Left ventricle myocardium inferior (tissue), 1 donor: ENCODE measurements around the gene TIAM2. TPM values are rescaled to one million over a fixed set of nuclear protein-coding genes. Genes with fewer than 3 reads are reported as not detected.

Experiments
- DNase-seq: peaks from one replicate; pipeline ENCODE4 v3.0.0-alpha.2; 2020
- H3K27ac ChIP-seq: fragments of 200-600 bp; replicated peaks from 2 replicates; pipeline ENCODE4 v1.8.0; 2021
- H3K27me3 ChIP-seq: fragments of 200-600 bp; 2 replicates; pipeline ENCODE4 v1.8.0; 2021; ENCODE audit warnings: low read depth
- H3K36me3 ChIP-seq: fragments of 200-600 bp; 2 replicates; pipeline ENCODE4 v1.8.0; 2021
- H3K4me1 ChIP-seq: fragments of 200-600 bp; 2 replicates; pipeline ENCODE4 v1.8.0; 2021
- H3K4me3 ChIP-seq: fragments of 200-600 bp; 2 replicates; pipeline ENCODE4 v1.8.0; 2021; ENCODE audit warnings: mild to moderate bottlenecking, moderate library complexity
- H3K9me3 ChIP-seq: fragments of 200-600 bp; replicated peaks from 2 replicates; pipeline ENCODE4 v1.8.0; 2021
- CTCF ChIP-seq: fragments of 200-600 bp; IDR thresholded peaks from 2 replicates; pipeline ENCODE4 v1.8.0; 2021; ENCODE audit warnings: antibody characterized with exemption, mild to moderate bottlenecking, borderline replicate concordance
- intact Hi-C: fragments of 100-400 bp; cut with micrococcal nuclease; formaldehyde crosslinking; loops from one replicate; pipeline ENCODE4 v1.11.0; 2022
- total RNA-seq: library from RNA; stranded (reverse); fragmentation: NEBNext Ultra II Directional; extraction: Animal tissue kit (Norgen Biotek cat#: 25700); gene quantifications from one replicate; pipeline ENCODE4 v1.2.1, GENCODE V29; 2021
- donor health status: DM: no; HTN: yes; CAD: no; lungs with severe emphysema.

TIAM2 gene
- total RNA-seq, 1 donor from 2014 or later = 12.0 TPM

- Histone ChIP-seq H3K27me3 (no peaks in the 10 kb centered on the region), H3K36me3 (no peaks in the 10 kb centered on the region), H3K4me1 (no peaks in the 10 kb centered on the region), H3K9me3 (no peaks in the 10 kb centered on the region), H3K27ac (no peak overlapping the region), H3K4me3 (no peak overlapping the region)
- intact Hi-C loops = no loop called here
- DNase-seq = no peak
- no peak for TF ChIP-seq CTCF
Measured at GRCh38 chr6:155026022-155026705, 31.0 kb downstream of the TIAM2 start.

- Histone ChIP-seq H3K4me1 (no peaks in the 10 kb centered on the region), H3K9me3 (no peaks in the 10 kb centered on the region), H3K27me3 (no peaks in the 10 kb centered on the region), H3K27ac (no peak overlapping the region), H3K4me3 (no peak overlapping the region), H3K36me3 (no peaks in the 10 kb centered on the region)
- no peak for TF ChIP-seq CTCF
- intact Hi-C loops = no loop called here
- no peak for DNase-seq
Measured at GRCh38 chr6:155026706-155027045, 31.6 kb downstream of the TIAM2 start.

GRCh38 chr6:155030148-155030720, 35.1 kb downstream of the TIAM2 start:
- no peaks in the 10 kb centered on the region for H3K36me3 ChIP-seq
- no peak for DNase-seq
- H3K9me3 ChIP-seq = no peaks in the 10 kb centered on the region
- no peak overlapping the region for H3K27ac ChIP-seq
- no peaks in the 10 kb centered on the region for H3K4me1 ChIP-seq
- intact Hi-C loops = no loop called here
- H3K4me3 ChIP-seq = no peak overlapping the region
- no peak for TF ChIP-seq CTCF
- no peaks in the 10 kb centered on the region for H3K27me3 ChIP-seq

GRCh38 chr6:155031091-155031490, 36.0 kb downstream of the TIAM2 start:
- Histone ChIP-seq H3K36me3 (no peaks in the 10 kb centered on the region), H3K4me1 (no peaks in the 10 kb centered on the region), H3K27ac (no peak overlapping the region), H3K9me3 (no peaks in the 10 kb centered on the region), H3K4me3 (no peak overlapping the region), H3K27me3 (no peaks in the 10 kb centered on the region)
- intact Hi-C loops = no loop called here
- TF ChIP-seq CTCF = no peak
- no peak for DNase-seq

GRCh38 chr6:155033021-155033791, 38.1 kb downstream of the TIAM2 start:
- intact Hi-C loops = no loop called here
- TF ChIP-seq CTCF = no peak
- no peak overlapping the region for H3K27ac ChIP-seq
- no peak overlapping the region for H3K4me3 ChIP-seq
- H3K9me3 ChIP-seq = no peaks in the 10 kb centered on the region
- no peaks in the 10 kb centered on the region for H3K27me3 ChIP-seq
- no peak for DNase-seq
- no peaks in the 10 kb centered on the region for H3K36me3 ChIP-seq
- no peaks in the 10 kb centered on the region for H3K4me1 ChIP-seq
